AG20443 (cell line): ENCODE measurements around the gene BAG2.

Source experiments
- DNase-seq: peaks from one replicate; pipeline ENCODE4 v3.0.0; 2012; ENCODE audit warnings: low spot score, mixed read lengths

BAG2 gene

GRCh38 chr6:57221936-57222742, 50.0 kb downstream of the BAG2 start, which contains the start of gene RAB23:
Gene RAB23, minus strand, starts transcription at chr6:57222307. Its CDS starts 11,927 bp downstream, at chr6:57210380.
- DNase-seq: peak; percentile 97

- DNase-seq: no peak
Measured at GRCh38 chr6:57222743-57223077, 50.6 kb downstream of the BAG2 start.

DNA sequence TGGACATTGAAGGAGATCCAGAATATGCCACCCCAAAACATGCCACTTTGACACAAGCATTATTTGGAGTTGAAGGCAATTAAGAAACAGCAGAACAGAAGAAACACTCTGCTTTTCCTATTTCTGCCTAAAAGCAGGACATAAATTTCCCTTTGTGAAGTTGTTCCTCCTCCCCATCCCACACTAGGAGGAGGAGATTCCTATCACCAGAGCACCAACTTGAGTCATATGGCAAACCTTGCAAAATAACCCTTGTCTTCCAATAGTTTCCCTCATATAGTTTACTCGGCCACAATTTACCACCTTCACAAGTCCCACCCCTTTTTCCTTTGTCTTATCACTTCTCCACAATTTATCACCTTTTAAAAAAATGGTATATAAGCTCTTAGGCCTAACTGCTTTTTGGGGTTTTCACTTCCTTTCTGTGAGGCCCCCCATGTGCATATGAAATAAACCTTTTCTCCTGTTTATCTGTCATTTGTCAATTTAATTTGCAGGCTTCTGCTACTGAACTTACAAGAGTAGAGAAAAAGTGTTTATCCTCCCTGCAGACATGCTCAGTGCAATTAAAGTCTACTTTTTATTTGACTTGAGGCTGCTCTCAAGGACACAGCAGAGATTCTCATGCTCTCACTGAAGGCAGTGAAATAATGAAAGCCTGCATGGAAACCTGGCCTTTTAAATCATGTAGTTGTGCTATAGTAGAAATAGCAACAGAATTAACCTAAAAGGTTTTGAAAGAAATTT, 52.8 kb downstream of the BAG2 start:
- peak; percentile 63 for DNase-seq

DNA sequence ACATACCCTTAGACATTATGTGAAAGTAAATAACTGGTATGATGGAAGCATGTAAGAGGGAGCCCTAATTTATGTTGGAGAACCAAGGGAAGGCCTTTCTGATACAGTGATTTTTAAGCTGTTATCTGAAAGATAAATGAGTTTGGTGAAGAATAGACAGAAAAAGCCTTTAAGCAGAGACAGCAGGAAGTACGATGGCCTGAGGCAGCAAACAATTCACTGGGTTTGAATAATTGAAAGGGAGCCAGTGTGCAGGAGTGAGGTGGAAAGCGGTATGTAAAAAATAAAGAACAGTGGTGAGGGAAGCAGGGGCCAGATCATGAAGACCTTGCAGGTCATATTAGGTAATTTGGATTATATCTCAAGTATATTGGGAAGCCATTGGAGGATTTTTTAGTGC, 54.1 kb downstream of the BAG2 start:
- DNase-seq: no peak
